GM12878 (cell line): ENCODE results near the gene HSP90AA1. TPM values are rescaled to one million over a fixed set of nuclear protein-coding genes. Genes with fewer than 3 reads are reported as not detected.

Experiments used
- BACH1 ChIP-seq: fragments of 450-650 bp; IDR thresholded peaks from 2 replicates; pipeline ENCODE4 v1.6.1; 2017; ENCODE audit warnings: mild to moderate bottlenecking, borderline replicate concordance
- BCL3 ChIP-seq: IDR thresholded peaks from 2 replicates; pipeline ENCODE4 v1.6.1; 2011; ENCODE audit warnings: borderline replicate concordance, low read depth, mild to moderate bottlenecking, moderate library complexity, low read length; ENCODE audit not compliant: insufficient read depth, poor library complexity, severe bottlenecking
- CREM ChIP-seq: IDR thresholded peaks from 2 replicates; pipeline ENCODE4 v1.6.1; 2014; ENCODE audit warnings: antibody characterized with exemption, low read depth
- DPF2 ChIP-seq: fragments of 450-650 bp; IDR thresholded peaks from 2 replicates; pipeline ENCODE4 v1.6.1; 2017; ENCODE audit warnings: mild to moderate bottlenecking
- EGR1 ChIP-seq, 2 experiments: IDR thresholded peaks; 1 replicate in 1 of 2; 2 replicates in 1 of 2; pipeline ENCODE4 v1.6.1; 2011 to 2012; ENCODE audit warnings: low read depth in 2 of 2, low read length in 2 of 2, borderline replicate concordance in 1 of 2, mild to moderate bottlenecking in 1 of 2, moderate library complexity in 1 of 2
- ETV6 ChIP-seq, 2 experiments: fragments of 450-650 bp in 1 of 2; IDR thresholded peaks in 1 of 2; conservative IDR thresholded peaks in 1 of 2; 2 replicates each; pipeline ENCODE4 v1.6.1; 2014; ENCODE audit warnings: antibody characterized with exemption in 1 of 2, borderline replicate concordance in 1 of 2, low read depth in 1 of 2, mild to moderate bottlenecking in 1 of 2, moderate library complexity in 1 of 2
- HCFC1 ChIP-seq: fragments of 150-350 bp; IDR thresholded peaks from 2 replicates; pipeline ENCODE4 v1.6.1; 2014; ENCODE audit warnings: low read length
- MLLT1 ChIP-seq: fragments of 450-650 bp; IDR thresholded peaks from 2 replicates; pipeline ENCODE4 v1.6.1; 2016; ENCODE audit warnings: mild to moderate bottlenecking
- WRNIP1 ChIP-seq: IDR thresholded peaks from 2 replicates; pipeline ENCODE4 v1.6.1; 2011; ENCODE audit warnings: low read depth, low read length, improper control_type of control experiment, borderline replicate concordance
- ZBTB4 ChIP-seq: fragments of 450-650 bp; formaldehyde crosslinking; IDR thresholded peaks from 2 replicates; pipeline ENCODE4 v1.4.0; 2022; ENCODE audit warnings: mild to moderate bottlenecking, moderate library complexity
- polyA plus RNA-seq, 11 experiments: library from polyadenylated mRNA; depleted of rRNA in 4 of 11; unstranded in 6 of 11; stranded (reverse) in 5 of 11; fragments of >200 nt; fragmentation: Nextera tagmentation in 4 of 11; fragmentation: Illumina TruSeq in 1 of 11; extraction: Ambion mirVana in 4 of 11; extraction: Trizol in 1 of 11; gene quantifications; 1 replicate in 1 of 11; 2 replicates in 10 of 11; pipeline versions ENCODE4 v1.2.1 to v1.2.3, GENCODE V29; 2011 to 2016; ENCODE audit warnings: inconsistent platforms in 2 of 11, missing spikeins in 2 of 11, low read depth in 1 of 11
- total RNA-seq, 4 experiments: library from RNA; depleted of rRNA in 3 of 4; stranded (reverse); fragments of >200 nt in 3 of 4; fragmentation: Illumina TruSeq in 1 of 4; extraction: Trizol in 1 of 4; gene quantifications; 2 replicates each; pipeline versions ENCODE4 v1.2.1 to v1.2.3, GENCODE V29; 2013 to 2021
- TF ChIP-seq, protein P1 (sequence below): fragments of 450-650 bp; IDR thresholded peaks from 2 replicates; pipeline ENCODE4 v1.6.1; 2017; ENCODE audit warnings: mild to moderate bottlenecking, moderate library complexity
- TF ChIP-seq, protein P2 (sequence below): IDR thresholded peaks from 2 replicates; pipeline ENCODE4 v1.6.1; 2011; ENCODE audit warnings: low read depth, mild to moderate bottlenecking, low read length, moderate library complexity, borderline replicate concordance; ENCODE audit errors: extremely low read depth

HSP90AA1 gene
- total and polyA plus RNA-seq, 10 of the 15 experiments (the other 5 are each of a cell fraction or from before 2014, with no cell fraction given) = 262 to 1,315 (median 635) TPM

- TF ChIP-seq ETV6 (conservative IDR thresholded peaks at IDR 0.05 in 1 of 2, IDR thresholded peaks at IDR 0.05 in 1 of 2; ENCODE audit: borderline replicate concordance in 1 of 2, low read depth in 1 of 2) = peak in 1 of 2 experiments; percentile 66; a peak in 2 of 4 replicates
- TF ChIP-seq EGR1 (IDR thresholded peaks at IDR 0.05; ENCODE audit: borderline replicate concordance in 1 of 2, low read depth in 2 of 2, low read length in 2 of 2) = peak in 1 of 2 experiments; percentile 22; a peak in 1 of 3 replicates
- TF ChIP-seq BCL3 = no peak
- TF ChIP-seq BACH1 = 0 out of 2 replicates have a peak, but pooled peaks have one; percentile 49
- TF ChIP-seq DPF2 = 0 out of 2 replicates have a peak, but pooled peaks have one; percentile 41
- TF ChIP-seq MLLT1 = peak; percentile 23; the same call in 1 of the 2 replicates
- TF ChIP-seq, protein P1, sequence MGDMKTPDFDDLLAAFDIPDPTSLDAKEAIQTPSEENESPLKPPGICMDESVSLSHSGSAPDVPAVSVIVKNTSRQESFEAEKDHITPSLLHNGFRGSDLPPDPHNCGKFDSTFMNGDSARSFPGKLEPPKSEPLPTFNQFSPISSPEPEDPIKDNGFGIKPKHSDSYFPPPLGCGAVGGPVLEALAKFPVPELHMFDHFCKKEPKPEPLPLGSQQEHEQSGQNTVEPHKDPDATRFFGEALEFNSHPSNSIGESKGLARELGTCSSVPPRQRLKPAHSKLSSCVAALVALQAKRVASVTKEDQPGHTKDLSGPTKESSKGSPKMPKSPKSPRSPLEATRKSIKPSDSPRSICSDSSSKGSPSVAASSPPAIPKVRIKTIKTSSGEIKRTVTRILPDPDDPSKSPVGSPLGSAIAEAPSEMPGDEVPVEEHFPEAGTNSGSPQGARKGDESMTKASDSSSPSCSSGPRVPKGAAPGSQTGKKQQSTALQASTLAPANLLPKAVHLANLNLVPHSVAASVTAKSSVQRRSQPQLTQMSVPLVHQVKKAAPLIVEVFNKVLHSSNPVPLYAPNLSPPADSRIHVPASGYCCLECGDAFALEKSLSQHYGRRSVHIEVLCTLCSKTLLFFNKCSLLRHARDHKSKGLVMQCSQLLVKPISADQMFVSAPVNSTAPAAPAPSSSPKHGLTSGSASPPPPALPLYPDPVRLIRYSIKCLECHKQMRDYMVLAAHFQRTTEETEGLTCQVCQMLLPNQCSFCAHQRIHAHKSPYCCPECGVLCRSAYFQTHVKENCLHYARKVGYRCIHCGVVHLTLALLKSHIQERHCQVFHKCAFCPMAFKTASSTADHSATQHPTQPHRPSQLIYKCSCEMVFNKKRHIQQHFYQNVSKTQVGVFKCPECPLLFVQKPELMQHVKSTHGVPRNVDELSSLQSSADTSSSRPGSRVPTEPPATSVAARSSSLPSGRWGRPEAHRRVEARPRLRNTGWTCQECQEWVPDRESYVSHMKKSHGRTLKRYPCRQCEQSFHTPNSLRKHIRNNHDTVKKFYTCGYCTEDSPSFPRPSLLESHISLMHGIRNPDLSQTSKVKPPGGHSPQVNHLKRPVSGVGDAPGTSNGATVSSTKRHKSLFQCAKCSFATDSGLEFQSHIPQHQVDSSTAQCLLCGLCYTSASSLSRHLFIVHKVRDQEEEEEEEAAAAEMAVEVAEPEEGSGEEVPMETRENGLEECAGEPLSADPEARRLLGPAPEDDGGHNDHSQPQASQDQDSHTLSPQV = no peak
- no peak for TF ChIP-seq CREM
- no peak for TF ChIP-seq WRNIP1
- TF ChIP-seq ZBTB4 = no peak
- no peak for TF ChIP-seq HCFC1
- TF ChIP-seq, protein P2, sequence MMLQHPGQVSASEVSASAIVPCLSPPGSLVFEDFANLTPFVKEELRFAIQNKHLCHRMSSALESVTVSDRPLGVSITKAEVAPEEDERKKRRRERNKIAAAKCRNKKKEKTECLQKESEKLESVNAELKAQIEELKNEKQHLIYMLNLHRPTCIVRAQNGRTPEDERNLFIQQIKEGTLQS = no peak
Measured at GRCh38 chr14:102088012-102088792, 1.4 kb upstream of the HSP90AA1 start (continued).
